GM19438 (cell line): ENCODE data around the gene MFF.
A peak's percentile ranks its signal among the peaks of the same experiment; 100 is the strongest.

Source experiments
- ATAC-seq: cut with Tn5 transposase; IDR thresholded peaks from one replicate; pipeline ENCODE4 v1.9.1; 2021; ENCODE audit warnings: low read depth; ENCODE audit not compliant: unreplicated experiment

MFF gene

GRCh38 chr2:227404585-227405271 lies 79.7 kb downstream of the MFF start:
- ATAC-seq: no peak

GRCh38 chr2:227406177-227407031 lies 81.4 kb downstream of the MFF start:
- ATAC-seq: peak; percentile 42
